Measurements from ENCODE around the gene HCN2.
A peak's percentile ranks its signal among the peaks of the same experiment; 100 is the strongest.

HCN2 gene

GRCh38 chr19:656751-657559 lies 67.3 kb downstream of the HCN2 start:
- DNase-seq (ENCODE audit: low read depth in 2 of 2) = no peak

GRCh38 chr19:657611-658010 lies 67.9 kb downstream of the HCN2 start:
- DNase-seq (ENCODE audit: low read depth in 2 of 2) = no peak

- DNase-seq (ENCODE audit: low read depth in 2 of 2) = no peak
Observed at GRCh38 chr19:658059-658839, 68.6 kb downstream of the HCN2 start.

- DNase-seq (ENCODE audit: low read depth in 2 of 2) = no peak
Observed at GRCh38 chr19:658916-659839, 69.5 kb downstream of the HCN2 start.

- DNase-seq (ENCODE audit: low read depth in 2 of 2) = no peak
Observed at GRCh38 chr19:660793-661426, 71.2 kb downstream of the HCN2 start.

GRCh38 chr19:661427-662196 lies 71.9 kb downstream of the HCN2 start:
- peak; percentile 37 to 49 for DNase-seq (ENCODE audit: low read depth in 2 of 2)

- DNase-seq (ENCODE audit: low read depth in 2 of 2) = peak; percentile 62 to 63
Observed at GRCh38 chr19:662207-662961, 72.7 kb downstream of the HCN2 start.

- peak; percentile 92 to 95 for DNase-seq (ENCODE audit: low read depth in 2 of 2)
Observed at GRCh38 chr19:662962-663681, 73.4 kb downstream of the HCN2 start, which contains the start of gene RNF126. Gene RNF126 (minus strand): TSS chr19:663214. CDS start chr19:663121, 93 bp downstream.

GRCh38 chr19:663682-664117 lies 74.0 kb downstream of the HCN2 start:
- no peak for DNase-seq (ENCODE audit: low read depth in 2 of 2)

- peak; percentile 62 to 82 for DNase-seq (ENCODE audit: low read depth in 2 of 2)
Observed at GRCh38 chr19:664913-665443, 75.3 kb downstream of the HCN2 start.

All from stimulated activated CD8-positive, alpha-beta memory T cell treated with anti-CD3 and anti-CD28 coated beads, Interleukin-2, amount 100 ng/mL, for 48 hours (primary cell).